ENCODE results near the gene ANKRD40CL.

ANKRD40CL gene

DNA sequence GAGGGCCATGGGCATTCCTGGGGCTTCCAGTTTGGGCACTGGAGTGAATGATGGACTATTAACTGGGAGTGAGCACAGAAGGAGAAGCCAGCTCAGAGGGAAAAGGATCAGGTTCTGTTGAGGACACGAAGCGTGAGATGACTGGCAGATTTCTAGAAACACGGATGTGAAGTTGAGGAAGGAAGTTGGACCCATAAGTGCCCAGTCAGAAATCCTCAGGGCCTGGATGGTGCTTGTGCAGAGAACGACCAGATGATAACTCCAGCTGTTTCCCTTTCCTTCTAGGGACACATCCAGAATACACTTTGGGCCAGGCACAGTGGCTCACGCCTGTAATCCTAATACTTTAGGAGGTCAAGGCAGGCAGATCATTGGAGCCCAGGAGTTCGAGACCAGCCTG is 23.3 kb upstream of the ANKRD40CL start:
- DNase-seq: no peak

GRCh38 chr17:50787106-50787505 is 19.8 kb upstream of the ANKRD40CL start:
- DNase-seq: no peak

- DNase-seq: peak in 27 of 56 donors; percentile 5 to 55 (median 24)
Measured at GRCh38 chr17:50785946-50786570, 18.7 kb upstream of the ANKRD40CL start.

DNA sequence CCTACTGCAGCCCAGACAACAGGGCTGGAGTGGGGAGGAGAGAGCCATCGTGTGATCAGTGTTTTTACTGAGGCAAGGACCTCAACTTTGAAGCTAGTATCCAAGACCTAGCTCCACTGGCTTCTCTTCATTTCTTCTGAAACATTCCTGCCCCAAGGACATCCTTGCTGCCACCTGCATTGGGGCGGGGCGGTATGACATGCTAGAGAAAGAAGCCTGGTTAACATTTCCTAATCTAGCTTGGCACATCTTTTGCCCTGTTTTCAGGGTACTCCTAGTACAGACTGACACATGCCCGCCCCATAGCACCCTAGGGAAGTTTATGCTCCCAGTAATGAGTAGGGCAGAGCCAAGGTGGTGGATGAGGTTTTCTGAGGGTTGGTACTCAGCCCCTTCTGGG is 17.8 kb upstream of the ANKRD40CL start:
- no peak for DNase-seq

- DNase-seq: no peak
Measured at GRCh38 chr17:50783905-50784304, 16.6 kb upstream of the ANKRD40CL start.

DNA sequence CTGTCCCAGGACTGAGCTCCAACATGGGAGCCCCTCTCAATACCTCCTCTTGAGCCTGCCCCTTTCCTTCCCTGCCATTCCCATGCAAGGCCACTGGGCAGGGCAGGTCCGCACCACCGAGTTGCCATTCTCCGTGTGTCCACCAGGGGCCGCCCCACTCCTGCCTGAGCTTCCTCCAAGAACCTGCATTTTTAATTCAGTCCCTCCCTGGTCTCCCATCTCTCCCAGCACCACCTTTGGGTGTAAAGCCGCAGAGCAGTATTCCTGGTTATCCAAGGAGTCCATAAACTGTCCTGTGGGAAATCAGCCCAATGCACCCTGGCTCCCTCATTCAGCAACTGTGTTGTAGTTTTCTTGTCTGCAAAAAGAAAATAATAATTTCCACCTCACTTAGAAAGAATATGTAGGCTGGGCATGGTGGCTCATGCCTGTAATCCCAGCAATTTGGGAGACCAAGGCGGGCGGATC is 15.9 kb upstream of the ANKRD40CL start:
- DNase-seq: peak; percentile 16 to 91 (median 68)

GRCh38 chr17:50781167-50781566 is 13.8 kb upstream of the ANKRD40CL start:
- no peak for DNase-seq

GRCh38 chr17:50779747-50780353 is 12.5 kb upstream of the ANKRD40CL start:
- DNase-seq: no peak

DNA sequence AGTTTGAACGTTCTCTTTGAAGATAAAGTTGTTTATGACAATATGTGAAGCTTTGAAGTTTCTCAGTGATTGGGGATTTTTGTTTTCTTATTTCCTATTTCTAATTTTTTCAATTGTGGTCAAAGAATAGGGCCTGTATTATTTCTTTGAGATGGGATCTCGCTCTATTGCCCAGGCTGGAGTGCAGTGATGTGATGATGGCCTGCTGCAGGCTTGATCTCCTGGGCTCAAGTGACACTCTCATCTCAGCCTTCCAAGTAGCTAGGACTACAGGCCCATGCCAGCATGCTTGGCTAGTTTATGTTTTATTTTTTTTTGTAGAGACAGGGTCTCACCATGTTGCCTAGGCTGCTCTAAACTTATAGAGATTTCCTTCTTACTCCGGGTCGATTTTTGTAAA is 11.7 kb upstream of the ANKRD40CL start:
- no peak for DNase-seq

- no peak for DNase-seq
Measured at GRCh38 chr17:50778471-50778870, 11.2 kb upstream of the ANKRD40CL start.

- no peak for DNase-seq
Measured at GRCh38 chr17:50775926-50776325, 8.6 kb upstream of the ANKRD40CL start.

DNA sequence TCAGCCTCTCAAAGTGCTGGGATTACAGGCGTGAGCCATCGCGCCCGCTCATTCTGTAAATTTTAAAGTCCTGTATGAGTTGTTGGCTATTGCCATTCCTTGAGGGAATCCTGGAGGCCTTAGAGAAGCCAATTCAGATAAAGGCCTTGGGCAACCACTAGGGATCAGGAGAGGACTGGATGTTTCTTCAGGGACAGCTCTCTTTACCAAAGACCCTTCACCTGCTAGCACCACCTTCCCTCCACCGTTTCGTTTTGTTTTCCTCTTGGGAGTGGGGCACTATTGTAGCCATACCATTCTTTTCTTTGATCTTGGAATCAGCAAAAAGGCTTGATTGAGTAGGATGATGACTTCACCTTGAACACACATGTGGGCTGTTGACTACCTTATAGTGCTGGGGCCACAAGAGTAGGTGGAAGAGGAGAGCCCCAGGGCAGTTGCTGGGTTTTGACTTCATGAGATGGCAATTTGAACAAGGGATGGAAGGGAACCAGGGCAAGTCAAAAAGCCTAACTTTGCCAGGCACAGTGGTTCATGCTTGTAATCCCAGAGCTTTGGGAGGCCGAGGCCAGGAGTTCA is 7.0 kb upstream of the ANKRD40CL start:
- no peak for DNase-seq

DNA sequence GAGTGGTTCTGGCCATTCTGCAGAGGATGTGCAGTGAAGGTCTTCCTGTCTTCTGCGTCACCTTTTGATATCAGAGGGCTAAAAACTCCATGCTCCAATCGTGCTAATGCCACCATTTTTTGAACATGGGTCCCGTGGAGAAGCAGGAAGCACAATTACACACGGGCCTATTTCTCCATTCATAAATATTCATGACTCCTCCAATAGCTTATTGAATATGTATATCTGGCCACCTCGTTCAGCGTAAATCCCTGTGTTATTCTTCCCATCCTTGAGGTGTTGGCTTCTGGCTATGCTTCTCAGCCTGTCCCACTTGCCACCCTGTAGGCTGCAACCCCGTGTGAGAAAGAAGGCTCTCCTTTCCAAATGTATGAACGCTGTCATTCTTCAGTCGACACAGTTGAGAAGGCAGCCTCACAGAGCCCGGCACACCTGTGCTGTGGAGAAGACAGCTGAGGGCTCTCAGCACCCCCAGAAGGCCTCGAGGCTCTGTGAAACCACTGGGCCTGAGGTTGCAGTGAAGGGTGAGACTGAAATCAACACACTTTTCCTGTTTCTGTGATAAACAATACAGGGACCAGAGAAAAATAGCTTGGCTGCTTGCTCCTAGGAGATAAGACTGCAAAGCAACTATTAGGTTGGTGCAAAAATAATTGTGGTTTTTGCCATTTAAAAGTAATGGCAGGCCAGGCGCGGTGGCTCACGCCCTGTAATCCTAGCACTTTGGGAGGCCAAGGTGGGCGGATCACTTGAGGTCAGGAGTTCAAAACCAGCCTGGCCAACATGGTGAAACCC is 4.9 kb upstream of the ANKRD40CL start:
- DNase-seq: no peak

DNA sequence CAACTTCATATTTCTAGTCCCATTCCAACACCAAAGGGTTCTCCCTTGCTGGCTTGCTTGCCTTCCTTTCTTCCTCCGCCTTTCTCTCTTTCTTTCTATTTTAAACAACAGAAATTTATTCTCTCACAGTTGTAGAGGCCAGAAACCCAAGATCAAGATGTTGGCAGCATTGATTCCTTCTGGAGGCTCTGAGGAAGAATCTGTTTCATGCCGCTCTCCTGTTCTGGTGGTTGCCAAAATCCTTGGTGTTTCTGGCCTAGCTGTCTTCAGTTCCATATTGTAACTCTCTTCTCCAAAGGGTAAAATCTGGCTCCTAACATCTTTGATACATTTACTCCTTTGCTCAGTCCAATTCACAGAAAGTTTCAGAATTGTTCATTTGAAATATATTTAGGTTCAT is 3.0 kb upstream of the ANKRD40CL start:
- DNase-seq: no peak

GRCh38 chr17:50769884-50770283 is 2.6 kb upstream of the ANKRD40CL start:
- no peak for DNase-seq

- DNase-seq: no peak
Measured at GRCh38 chr17:50768346-50768761, 1.0 kb upstream of the ANKRD40CL start.

DNA sequence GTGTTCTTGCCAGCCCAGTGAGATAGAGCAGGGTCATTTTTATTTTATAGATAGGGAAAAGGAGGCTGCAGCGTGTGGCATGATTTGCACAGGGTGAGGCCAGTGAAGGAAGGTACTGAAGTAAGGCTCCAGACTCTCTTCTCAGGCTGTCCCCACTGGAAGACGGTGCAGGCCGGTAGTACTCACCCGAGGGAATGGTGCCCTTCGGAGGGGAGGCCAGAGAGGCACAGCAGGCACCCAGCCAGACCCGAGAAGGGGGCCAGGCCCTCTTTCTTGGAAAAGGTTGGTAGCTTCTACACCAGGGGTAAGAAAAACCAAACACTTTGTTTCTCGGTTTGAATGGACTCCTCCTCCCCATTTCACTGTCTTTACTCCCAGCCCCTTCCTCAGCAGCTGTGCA is 288 bp downstream of the ANKRD40CL start:
- DNase-seq: no peak

DNA sequence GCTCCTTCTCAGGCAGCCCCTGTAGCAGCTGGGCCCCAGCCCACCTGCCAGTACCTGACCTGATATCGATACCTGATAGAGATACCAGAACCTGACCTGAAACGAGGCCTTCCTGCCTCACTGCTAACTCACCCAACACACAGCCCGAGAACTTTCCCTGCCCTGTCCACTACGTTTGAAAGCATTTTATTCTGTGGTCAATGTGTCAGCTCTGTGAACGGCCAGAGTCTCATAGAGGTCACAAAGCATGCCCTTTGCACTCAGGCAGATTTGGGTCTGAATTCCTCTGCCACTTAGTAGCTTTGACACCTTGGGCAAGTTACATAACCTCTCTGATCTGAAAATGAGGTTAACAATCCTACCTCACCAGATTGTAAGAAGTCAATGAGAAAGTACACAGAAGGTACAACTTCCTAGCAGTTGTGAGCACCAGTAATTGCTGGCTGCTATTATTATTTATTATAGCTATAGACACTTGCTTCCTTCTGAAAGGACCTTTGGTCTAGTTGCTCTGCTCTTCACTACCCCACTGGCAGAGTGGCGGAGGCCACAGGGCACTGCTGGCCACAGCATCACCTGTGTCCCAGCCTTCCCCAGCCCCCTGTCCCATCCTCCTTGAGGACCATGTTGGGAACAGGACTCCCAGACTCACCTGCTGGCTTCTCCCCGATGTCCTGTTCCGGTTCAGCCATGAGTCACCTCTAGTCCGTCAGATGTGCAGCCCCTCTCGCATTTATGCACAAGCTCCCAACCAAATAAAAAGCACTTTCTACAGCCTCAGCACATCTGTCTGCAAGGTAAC is 895 bp downstream of the ANKRD40CL start:
- no peak for DNase-seq

- no peak for DNase-seq
Measured at GRCh38 chr17:50765454-50766221, 1.7 kb downstream of the ANKRD40CL start.

DNA sequence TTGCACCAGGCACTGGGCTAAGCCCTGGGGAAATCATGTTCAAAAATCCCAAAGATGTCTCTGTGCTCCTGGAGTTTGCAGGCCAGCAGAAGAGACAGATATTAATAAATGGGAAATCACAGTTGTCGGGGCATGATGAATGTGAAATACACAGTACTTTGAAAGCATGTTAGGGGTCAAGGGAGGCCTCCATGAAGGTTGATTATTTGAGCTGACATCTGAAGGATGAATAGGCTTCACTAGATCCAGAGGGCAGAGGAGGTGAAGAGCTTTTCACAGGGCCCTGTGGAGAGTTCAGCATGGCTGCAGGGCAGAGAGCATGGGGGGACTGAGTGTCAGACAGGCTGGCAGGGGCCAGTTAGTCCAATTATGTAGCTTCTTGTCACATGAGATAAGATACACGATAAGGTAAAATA is 2.6 kb downstream of the ANKRD40CL start:
- DNase-seq: no peak

All from amygdala (tissue), 56 donors.